GM12878 (cell line): Measurements from ENCODE around the gene TARM1. TPM values are rescaled to one million over a fixed set of nuclear protein-coding genes. Genes with fewer than 3 reads are reported as not detected.

Experiments used
- ATAC-seq: fragments of 200-7000 bp; cut with Tn5 transposase; 3 replicates; pipeline ENCODE4 v1.9.1; 2020; ENCODE audit warnings: mild to moderate bottlenecking, moderate library complexity
- BruUV-seq: library from RNA; stranded (reverse); fragments of 400-500 nt; replicated peaks from 2 replicates; lab custom pipeline; 2021; lab: Mats Ljungman, UMichigan
- CTCF ChIA-PET: fragments of 300-600 bp; sonication (Branson Sonifier 250); formaldehyde crosslinking; extraction: SDS; loops from one replicate; lab custom pipeline; 2021; ENCODE audit warnings: inconsistent platforms; lab: Yijun Ruan, JAX
- POLR2A ChIA-PET: fragments of 350-600 bp; formaldehyde crosslinking; extraction: SDS; loops from one replicate; lab custom pipeline; 2021; ENCODE audit warnings: inconsistent platforms; lab: Charles Lee
- RAD21 ChIA-PET: fragments of 300-600 bp; sonication (Branson Sonifier 250); formaldehyde crosslinking; loops from one replicate; lab custom pipeline; 2023; ENCODE audit warnings: antibody characterized with exemption; ENCODE audit not compliant: unreplicated experiment; lab: Charles Lee
- SMC1A ChIA-PET: fragments of 300-600 bp; sonication (Branson Sonifier 250); formaldehyde crosslinking; loops from one replicate; lab custom pipeline; 2023; ENCODE audit not compliant: unreplicated experiment, uncharacterized antibody; lab: Charles Lee
- DNase-seq: peaks from one replicate; pipeline ENCODE4 v3.0.0-alpha.2; 2011; ENCODE audit warnings: low read depth, low spot score
- FAIRE-seq: peaks from 3 replicates; lab custom pipeline; 2011; peaks lifted over from hg19 to GRCh38; lab: Jason Lieb, UNC
- H2AFZ ChIP-seq: 2 replicates; pipeline ENCODE4 v1.6.0; 2011; ENCODE audit warnings: low read depth, low read length, control low read depth; ENCODE audit not compliant: control insufficient read depth
- H3K27ac ChIP-seq: 2 replicates; pipeline ENCODE4 v1.5.1; 2011; ENCODE audit warnings: control low read depth; ENCODE audit not compliant: control insufficient read depth, insufficient read depth
- H3K27me3 ChIP-seq, 2 experiments: replicated peaks in 1 of 2; 2 replicates each; pipeline versions ENCODE4 v1.6.0 to v1.6.1; 2011; ENCODE audit warnings: low read length in 1 of 2; ENCODE audit not compliant: control insufficient read depth in 2 of 2, insufficient read depth in 2 of 2
- H3K36me3 ChIP-seq, 2 experiments: 2 replicates each; pipeline ENCODE4 v1.5.1; 2011; ENCODE audit warnings: low read length in 1 of 2; ENCODE audit not compliant: control insufficient read depth in 2 of 2, insufficient read depth in 2 of 2
- H3K4me1 ChIP-seq: 2 replicates; pipeline ENCODE4 v1.6.1; 2011; ENCODE audit warnings: mild to moderate bottlenecking, low read length, moderate library complexity, mixed read lengths; ENCODE audit not compliant: control insufficient read depth, insufficient read depth
- H3K4me2 ChIP-seq: 2 replicates; pipeline ENCODE4 v1.6.0; 2011; ENCODE audit warnings: control low read depth; ENCODE audit not compliant: control insufficient read depth, insufficient read depth
- H3K4me3 ChIP-seq: fragments of 200-600 bp; sonication (generic); 2 replicates; pipeline ENCODE4 v1.5.1; 2016
- H3K79me2 ChIP-seq: 2 replicates; pipeline ENCODE4 v1.6.0; 2011; ENCODE audit warnings: low read length; ENCODE audit not compliant: control insufficient read depth, insufficient read depth
- H3K9ac ChIP-seq: 2 replicates; pipeline ENCODE4 v1.8.0; 2011; ENCODE audit warnings: low read length, control low read depth, mixed read lengths; ENCODE audit not compliant: control insufficient read depth, insufficient read depth
- H3K9me3 ChIP-seq: replicated peaks from 3 replicates; pipeline ENCODE4 v1.5.1; 2011; ENCODE audit warnings: mild to moderate bottlenecking, low read length; ENCODE audit not compliant: control insufficient read depth, insufficient read depth
- H4K20me1 ChIP-seq: 2 replicates; pipeline ENCODE4 v1.6.0; 2011; ENCODE audit not compliant: control insufficient read depth, insufficient read depth
- PAX8 ChIP-seq: fragments of 450-650 bp; IDR thresholded peaks from 2 replicates; pipeline ENCODE4 v1.6.1; 2017; ENCODE audit warnings: mild to moderate bottlenecking, moderate library complexity
- STAT3 ChIP-seq: IDR thresholded peaks from 2 replicates; pipeline ENCODE4 v1.6.1; 2011; ENCODE audit warnings: low read depth, low read length, improper control_type of control experiment
- TCF3 ChIP-seq: IDR thresholded peaks from 2 replicates; pipeline ENCODE4 v1.6.1; 2012; ENCODE audit warnings: low read depth, mild to moderate bottlenecking, low read length, borderline replicate concordance; ENCODE audit not compliant: insufficient read depth
- ZBED1 ChIP-seq: IDR thresholded peaks from 2 replicates; pipeline ENCODE4 v1.6.1; 2016; ENCODE audit warnings: borderline replicate concordance
- ZBTB11 ChIP-seq: fragments of 450-650 bp; formaldehyde crosslinking; IDR thresholded peaks from 2 replicates; pipeline ENCODE4 v1.5.0; 2022; ENCODE audit warnings: mild to moderate bottlenecking, missing genetic modification characterization
- WGBS: methylation state at CpG from one replicate; pipeline ENCODE4 v1.1.6; 2016; ENCODE audit warnings: low lambda C conversion rate; ENCODE audit not compliant: insufficient replicate concordance, insufficient coverage; ENCODE audit errors: missing lambda C conversion rate; 5-methylcytosine and 5-hydroxymethylcytosine counted together
- in situ Hi-C: fragments of 300-500 bp; cut with MboI; formaldehyde crosslinking; loops from 9 replicates; pipeline ENCODE4 v1.14.3; 2018; ENCODE audit warnings: mixed read lengths
- intact Hi-C: fragments of 100-400 bp; cut with micrococcal nuclease; formaldehyde crosslinking; loops from one replicate; pipeline ENCODE4 v1.14.2; 2022; ENCODE audit not compliant: unreplicated experiment
- polyA plus RNA-seq, 11 experiments: library from polyadenylated mRNA; depleted of rRNA in 4 of 11; unstranded in 6 of 11; stranded (reverse) in 5 of 11; fragments of >200 nt; fragmentation: Nextera tagmentation in 4 of 11; fragmentation: Illumina TruSeq in 1 of 11; extraction: Ambion mirVana in 4 of 11; extraction: Trizol in 1 of 11; gene quantifications; 1 replicate in 1 of 11; 2 replicates in 10 of 11; pipeline versions ENCODE4 v1.2.1 to v1.2.3, GENCODE V29; 2011 to 2016; ENCODE audit warnings: inconsistent platforms in 2 of 11, missing spikeins in 2 of 11, low read depth in 1 of 11
- total RNA-seq, 4 experiments: library from RNA; depleted of rRNA in 3 of 4; stranded (reverse); fragments of >200 nt in 3 of 4; fragmentation: Illumina TruSeq in 1 of 4; extraction: Trizol in 1 of 4; gene quantifications; 2 replicates each; pipeline versions ENCODE4 v1.2.1 to v1.2.3, GENCODE V29; 2013 to 2021

The TARM1 gene
- total and polyA plus RNA-seq, 10 of the 15 experiments (the other 5 are each of a cell fraction or from before 2014, with no cell fraction given), result not detected

DNA sequence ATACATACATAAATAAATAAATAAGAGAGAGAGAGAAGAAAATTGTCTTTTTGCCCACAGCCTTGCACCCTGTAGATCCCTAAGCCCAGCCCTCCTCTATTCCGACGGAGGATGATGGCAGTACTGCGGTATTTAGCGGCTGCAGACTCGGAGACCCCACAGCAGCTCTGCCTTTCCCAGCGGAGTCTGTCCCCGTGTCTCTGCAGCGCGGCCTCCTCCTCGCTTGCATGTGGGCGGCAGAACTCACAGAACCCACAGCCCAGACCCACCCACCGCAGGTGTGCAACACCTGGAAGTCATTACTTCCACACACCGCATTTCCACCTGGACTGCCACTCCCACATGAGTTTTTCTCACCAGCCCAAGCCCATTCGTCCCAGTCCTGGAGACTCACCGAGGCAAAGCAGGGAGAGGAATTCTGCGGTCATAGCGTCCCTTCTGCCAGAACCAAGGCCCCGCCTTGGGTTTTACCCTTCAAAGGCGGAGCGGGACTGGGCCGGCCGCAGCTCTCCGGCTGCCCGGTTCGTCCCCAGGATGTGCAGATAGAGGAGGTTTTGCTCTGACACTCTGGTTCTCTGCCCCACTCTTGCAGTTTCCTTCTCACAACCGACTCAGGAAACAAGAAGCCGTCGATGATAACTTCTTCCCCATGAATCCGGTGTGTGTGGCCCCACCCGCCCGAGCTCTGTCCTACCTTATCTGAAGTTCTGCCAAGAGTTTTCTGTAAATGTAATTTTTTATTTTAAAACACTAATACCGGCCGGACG lies 17.6 kb downstream of the TARM1 start, which contains the start of gene VSTM1 (continued):
- no peak for TF ChIP-seq ZBED1
- TF ChIP-seq PAX8, result no peak
- no peak for TF ChIP-seq ZBTB11 (CRISPR knock-in tag)

DNA sequence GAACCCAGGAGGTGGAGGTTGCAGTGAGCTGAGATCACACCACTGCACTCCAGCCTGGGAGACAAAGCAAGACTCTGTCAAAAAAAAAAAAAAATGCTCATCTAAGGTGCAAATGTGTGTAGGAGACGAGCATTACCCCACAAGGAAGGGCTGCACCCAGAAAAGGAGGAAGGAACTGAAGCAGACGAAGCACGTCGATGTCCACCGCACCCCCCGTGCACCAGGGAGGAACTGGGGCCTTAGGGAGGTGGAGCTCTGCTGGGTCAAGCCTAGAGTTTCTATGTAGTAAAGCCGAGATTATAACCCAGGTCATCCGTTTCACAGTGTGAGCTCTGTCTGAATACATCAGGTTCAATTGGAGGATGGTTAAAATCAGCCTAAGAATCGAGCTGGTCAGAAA lies 18.5 kb downstream of the TARM1 start:
- H3K9ac ChIP-seq, result no peak overlapping the region
- no peaks in the 10 kb centered on the region for H4K20me1 ChIP-seq
- no peak overlapping the region for H2AFZ ChIP-seq
- in situ Hi-C loops (no loop called here), intact Hi-C loops (no loop called here)
- ATAC-seq (no peak), DNase-seq (no peak), FAIRE-seq (no peak)
- no peaks in the 10 kb centered on the region for H3K4me1 ChIP-seq
- ChIA-PET CTCF (no interaction called here), SMC1A (no interaction called here), POLR2A (no interaction called here), RAD21 (no interaction called here)
- H3K4me2 ChIP-seq, result no peak overlapping the region
- BruUV-seq, result no TSS peak
- no peak overlapping the region for H3K4me3 ChIP-seq
- no peak overlapping the region for H3K27ac ChIP-seq
- no peaks in the 10 kb centered on the region for H3K36me3 ChIP-seq
- H3K79me2 ChIP-seq, result no peaks in the 10 kb centered on the region
- no peaks in the 10 kb centered on the region for H3K27me3 ChIP-seq
- WGBS, result 10% methylated on average over 8 of the region's 9 CpGs
- TF ChIP-seq TCF3 (no peak), STAT3 (no peak)
- no peaks in the 10 kb centered on the region; the same call in 2 of the 3 replicates for H3K9me3 ChIP-seq
